ENCODE measurements around the gene TSPAN18. TPM values are rescaled to one million over a fixed set of nuclear protein-coding genes. Genes with fewer than 3 reads are reported as not detected.

TSPAN18 gene
- total RNA-seq, 4 donors from 2014 or later: 27.7 to 70.1 (median 50.2) TPM

DNA sequence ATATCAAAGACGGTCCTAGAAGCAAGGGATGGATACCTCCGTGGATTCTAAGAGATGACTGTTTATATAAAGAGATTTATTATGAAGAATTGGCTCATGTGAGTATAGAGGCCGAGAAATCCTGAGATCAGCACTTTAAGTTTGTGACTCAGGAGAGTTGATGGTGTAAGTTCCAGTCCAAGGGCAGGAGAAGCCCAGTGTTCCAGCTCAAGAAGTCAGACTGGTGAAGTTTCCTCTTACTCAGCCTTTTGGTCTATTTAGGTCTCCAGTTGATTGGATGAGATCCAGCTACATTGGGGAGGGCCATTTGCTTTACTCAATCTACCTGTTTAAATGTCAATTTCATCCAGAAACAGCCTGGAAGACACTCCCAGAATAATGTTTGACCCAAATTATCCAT, 45.1 kb downstream of the TSPAN18 start:
- H3K36me3 ChIP-seq: no peaks in the 10 kb centered on the region
- H3K27me3 ChIP-seq: no peaks in the 10 kb centered on the region
- TF ChIP-seq, protein P1, sequence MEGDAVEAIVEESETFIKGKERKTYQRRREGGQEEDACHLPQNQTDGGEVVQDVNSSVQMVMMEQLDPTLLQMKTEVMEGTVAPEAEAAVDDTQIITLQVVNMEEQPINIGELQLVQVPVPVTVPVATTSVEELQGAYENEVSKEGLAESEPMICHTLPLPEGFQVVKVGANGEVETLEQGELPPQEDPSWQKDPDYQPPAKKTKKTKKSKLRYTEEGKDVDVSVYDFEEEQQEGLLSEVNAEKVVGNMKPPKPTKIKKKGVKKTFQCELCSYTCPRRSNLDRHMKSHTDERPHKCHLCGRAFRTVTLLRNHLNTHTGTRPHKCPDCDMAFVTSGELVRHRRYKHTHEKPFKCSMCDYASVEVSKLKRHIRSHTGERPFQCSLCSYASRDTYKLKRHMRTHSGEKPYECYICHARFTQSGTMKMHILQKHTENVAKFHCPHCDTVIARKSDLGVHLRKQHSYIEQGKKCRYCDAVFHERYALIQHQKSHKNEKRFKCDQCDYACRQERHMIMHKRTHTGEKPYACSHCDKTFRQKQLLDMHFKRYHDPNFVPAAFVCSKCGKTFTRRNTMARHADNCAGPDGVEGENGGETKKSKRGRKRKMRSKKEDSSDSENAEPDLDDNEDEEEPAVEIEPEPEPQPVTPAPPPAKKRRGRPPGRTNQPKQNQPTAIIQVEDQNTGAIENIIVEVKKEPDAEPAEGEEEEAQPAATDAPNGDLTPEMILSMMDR (IDR thresholded peaks at IDR 0.05): no peak
- TF ChIP-seq POLR2A (IDR thresholded peaks at IDR 0.05; ENCODE audit: low read depth): no peak
- no peak for TF ChIP-seq EP300 (IDR thresholded peaks at IDR 0.05)
- TF ChIP-seq POLR2AphosphoS5 (IDR thresholded peaks at IDR 0.05): no peak
- H3K9me3 ChIP-seq: no peaks in the 10 kb centered on the region
- DNase-seq (ENCODE audit: extremely low spot score): no peak
- no peak overlapping the region for H3K4me3 ChIP-seq
- 39% methylated on average over 3 of the region's 3 CpGs for WGBS
- H3K27ac ChIP-seq (replicated peaks in 1 of 4): peak overlapping the region in 3 of 4 donors; percentile 84 to 86 (median 85)
- intact Hi-C loops (cut with DNase I): no loop called here
- H3K4me1 ChIP-seq: peaks cover 53 to 70% (median 66%) of the 10 kb centered on the region in 4 donors

DNA sequence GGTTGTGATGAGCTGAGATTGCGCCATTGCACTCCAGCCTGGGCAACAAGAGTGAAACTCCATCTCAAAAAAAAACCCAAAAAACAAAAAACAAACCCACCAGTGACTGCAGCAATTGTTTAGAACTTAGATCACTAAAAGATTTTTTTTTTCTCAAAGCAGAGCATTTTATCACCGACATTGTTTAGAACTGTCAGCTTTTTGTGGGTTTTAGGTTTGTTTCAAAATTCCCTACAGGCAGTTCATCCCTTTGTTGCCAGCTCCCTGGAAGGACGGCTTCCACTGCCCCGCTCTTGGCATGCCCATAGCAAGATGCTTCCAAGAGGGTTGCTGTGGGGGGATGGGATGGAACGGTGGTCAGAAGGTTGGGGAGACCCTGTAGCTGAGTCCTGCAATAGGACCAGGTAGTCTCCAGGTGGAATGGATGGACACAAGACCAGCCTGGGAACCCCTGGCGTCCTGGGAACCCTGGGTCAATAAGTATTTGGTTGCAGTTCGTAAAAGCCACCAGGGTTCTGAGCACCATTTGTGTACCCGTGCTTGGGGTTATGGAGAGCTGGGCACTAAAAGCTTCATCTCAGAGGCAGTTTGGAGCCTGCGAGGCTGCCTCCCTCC, 46.7 kb downstream of the TSPAN18 start:
- 46% methylated on average over 9 of the region's 9 CpGs for WGBS
- H3K4me3 ChIP-seq: no peak overlapping the region
- no peaks in the 10 kb centered on the region for H3K9me3 ChIP-seq
- peaks cover 55 to 76% (median 74%) of the 10 kb centered on the region in 4 donors for H3K4me1 ChIP-seq
- no peaks in the 10 kb centered on the region for H3K27me3 ChIP-seq
- H3K36me3 ChIP-seq: no peaks in the 10 kb centered on the region
- no peak for DNase-seq (ENCODE audit: extremely low spot score)
- TF ChIP-seq EP300 (IDR thresholded peaks at IDR 0.05) (no peak), POLR2A (IDR thresholded peaks at IDR 0.05; ENCODE audit: low read depth) (no peak), POLR2AphosphoS5 (IDR thresholded peaks at IDR 0.05) (no peak)
- TF ChIP-seq, protein P1 (IDR thresholded peaks at IDR 0.05): no peak
- intact Hi-C loops (cut with DNase I): no loop called here
- peak overlapping the region; percentile 78 to 85 (median 80) for H3K27ac ChIP-seq (replicated peaks in 1 of 4)

DNA sequence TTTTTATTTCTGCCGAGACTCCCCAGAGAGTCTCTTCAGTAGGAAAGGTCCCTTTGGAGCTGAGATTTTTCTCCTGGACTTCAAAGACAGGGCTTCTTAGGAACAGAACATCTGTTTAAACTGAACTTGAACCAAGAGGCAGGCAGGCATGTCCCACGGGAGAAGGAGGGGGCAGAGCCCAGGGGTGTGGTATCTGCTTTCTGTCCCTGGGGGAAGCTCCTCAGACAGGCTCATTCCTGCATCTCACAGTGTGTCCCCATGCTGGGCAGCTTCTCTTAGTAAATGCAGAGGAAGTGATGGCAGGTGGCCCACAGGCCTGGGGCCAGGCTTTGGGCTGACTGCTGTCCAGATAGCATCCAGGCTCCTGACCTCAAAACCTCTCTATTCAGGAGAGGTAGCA, 47.3 kb downstream of the TSPAN18 start:
- H3K36me3 ChIP-seq: no peaks in the 10 kb centered on the region
- H3K4me3 ChIP-seq: no peak overlapping the region
- WGBS: 19% methylated on average over 2 of the region's 2 CpGs
- TF ChIP-seq, protein P1 (IDR thresholded peaks at IDR 0.05): no peak
- peak; percentile 34 to 46 for TF ChIP-seq POLR2AphosphoS5 (IDR thresholded peaks at IDR 0.05)
- TF ChIP-seq EP300 (IDR thresholded peaks at IDR 0.05): no peak
- no peak for TF ChIP-seq POLR2A (IDR thresholded peaks at IDR 0.05; ENCODE audit: low read depth)
- no peaks in the 10 kb centered on the region for H3K9me3 ChIP-seq
- H3K4me1 ChIP-seq: peaks cover 59 to 82% (median 79%) of the 10 kb centered on the region in 4 donors
- intact Hi-C loops (cut with DNase I): no loop called here
- DNase-seq (ENCODE audit: extremely low spot score): no peak
- H3K27ac ChIP-seq (replicated peaks in 1 of 4): peak overlapping the region; percentile 78 to 85 (median 80)
- H3K27me3 ChIP-seq: no peaks in the 10 kb centered on the region

DNA sequence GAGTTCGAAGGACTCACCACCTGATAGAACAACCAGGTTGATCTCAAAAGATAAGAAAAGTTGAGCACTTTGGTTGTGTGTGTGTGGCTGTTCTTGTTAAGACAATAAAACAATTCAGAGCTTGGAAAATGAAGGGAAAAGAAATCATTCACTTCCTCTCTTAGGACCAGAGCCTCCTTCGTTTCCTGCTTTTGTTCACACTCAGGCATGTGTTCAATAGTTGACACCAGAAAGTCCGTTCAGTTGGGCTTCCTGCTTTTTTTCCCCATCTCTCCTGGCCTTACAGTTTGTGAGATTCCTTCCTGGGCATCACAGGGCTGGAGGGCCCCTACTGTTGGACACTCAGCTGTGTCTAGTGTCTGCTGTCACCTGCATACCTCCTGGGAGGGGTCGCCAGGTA, 48.0 kb downstream of the TSPAN18 start:
- Histone ChIP-seq H3K4me3 (no peak overlapping the region), H3K36me3 (no peaks in the 10 kb centered on the region), H3K27me3 (no peaks in the 10 kb centered on the region), H3K27ac (replicated peaks in 1 of 4) (peak overlapping the region; percentile 78 to 85 (median 80)), H3K4me1 (peaks cover 58 to 88% (median 84%) of the 10 kb centered on the region in 4 donors), H3K9me3 (no peaks in the 10 kb centered on the region)
- WGBS: 43% methylated on average over 4 of the region's 4 CpGs
- TF ChIP-seq EP300 (IDR thresholded peaks at IDR 0.05): no peak
- TF ChIP-seq, protein P1 (IDR thresholded peaks at IDR 0.05): no peak
- no peak for TF ChIP-seq POLR2A (IDR thresholded peaks at IDR 0.05; ENCODE audit: low read depth)
- TF ChIP-seq POLR2AphosphoS5 (IDR thresholded peaks at IDR 0.05): no peak
- intact Hi-C loops (cut with DNase I): loop anchor here (5.0 kb wide), 2 partner anchors 47 to 118 kb away; partner anchors contain the start of gene TSPAN18
- no peak for DNase-seq (ENCODE audit: extremely low spot score)
